Measurements from ENCODE around the gene FBH1.

GRCh38 chr10:5933909-5934546 is 44.0 kb downstream of the FBH1 start:
- TF ChIP-seq CTCF (conservative IDR thresholded peaks at IDR 0.05; ENCODE audit: low read depth in 2 of 2) (no peak), POLR2AphosphoS5 (IDR thresholded peaks at IDR 0.05; ENCODE audit: low read depth) (no peak), JUNB (IDR thresholded peaks at IDR 0.05; ENCODE audit: unreplicated experiment) (no peak), EZH2phosphoT487 (IDR thresholded peaks at IDR 0.05; ENCODE audit: unreplicated experiment) (no peak), ZNF462 (CRISPR knock-in tag; IDR thresholded peaks at IDR 0.05) (no peak), EZH2 (IDR thresholded peaks at IDR 0.05; ENCODE audit: low read depth, unreplicated experiment) (no peak), REST (IDR thresholded peaks at IDR 0.05; ENCODE audit: unreplicated experiment) (no peak), CREB1 (CRISPR knock-in tag; IDR thresholded peaks at IDR 0.05; ENCODE audit: low read depth) (no peak), ZNF114 (CRISPR knock-in tag; IDR thresholded peaks at IDR 0.05) (no peak)
